Fibroblast of skin of right quadriceps (primary cell): Measurements from ENCODE around the gene MOB3C.
A peak's percentile ranks its signal among the peaks of the same experiment; 100 is the strongest.

Source experiments
- DNase-seq: peaks from one replicate; pipeline ENCODE4 v3.0.0-alpha.2; 2013

The MOB3C gene

GRCh38 chr1:46603858-46604549 is 12.6 kb downstream of the MOB3C start, which contains the start of gene MKNK1:
TSS of gene MKNK1 (minus strand) at chr1:46604268. CDS start at chr1:46583327, 20,941 bp downstream.
- peak; percentile 92 for DNase-seq

DNA sequence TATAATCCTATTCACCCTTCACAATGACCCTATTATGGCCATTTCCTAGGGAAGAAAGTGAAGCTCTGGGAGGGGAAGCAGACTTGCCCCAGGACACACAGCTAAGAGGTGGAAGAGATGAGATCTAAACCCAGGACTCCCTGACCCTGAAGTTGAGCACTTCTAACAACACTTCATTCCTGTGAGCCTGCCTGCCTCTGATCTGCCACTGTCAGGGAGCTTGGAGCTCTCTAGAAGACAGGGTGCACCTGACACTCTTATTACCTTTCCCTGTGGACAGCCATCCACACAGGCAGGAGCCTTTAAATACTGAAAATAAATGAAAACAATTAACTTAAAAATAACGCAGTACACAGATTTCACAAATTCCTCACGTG is 13.1 kb downstream of the MOB3C start:
- DNase-seq, result no peak

- DNase-seq, result no peak
Measured at GRCh38 chr1:46601257-46602007, 15.2 kb downstream of the MOB3C start.

- DNase-seq, result no peak
Measured at GRCh38 chr1:46599059-46599970, 17.3 kb downstream of the MOB3C start.

GRCh38 chr1:46596846-46597245 is 19.8 kb downstream of the MOB3C start:
- DNase-seq, result no peak

GRCh38 chr1:46596036-46596435 is 20.6 kb downstream of the MOB3C start:
- DNase-seq, result no peak

- no peak for DNase-seq
Measured at GRCh38 chr1:46595127-46595526, 21.5 kb downstream of the MOB3C start.

DNA sequence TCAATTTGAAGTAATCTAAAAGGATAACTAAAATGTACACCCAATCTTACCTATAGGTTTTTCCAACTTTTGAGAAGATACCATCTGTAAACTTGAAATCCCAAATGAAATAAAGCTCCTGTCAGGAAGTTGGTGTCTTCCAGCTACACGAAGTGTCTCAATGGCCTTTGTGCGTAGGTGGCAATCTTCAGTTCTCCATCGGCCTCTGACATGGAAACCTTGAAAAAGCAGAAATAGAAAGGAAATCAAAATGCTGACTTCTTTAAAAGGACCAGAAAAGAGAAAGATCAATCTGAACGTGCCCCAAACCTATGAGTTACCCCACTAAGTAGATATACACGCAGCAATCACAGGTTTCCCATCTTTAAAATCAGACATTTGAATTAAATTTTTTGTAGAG is 22.5 kb downstream of the MOB3C start:
- DNase-seq, result no peak

GRCh38 chr1:46592823-46593222 is 23.8 kb downstream of the MOB3C start:
- no peak for DNase-seq

GRCh38 chr1:46589529-46589928 is 27.1 kb downstream of the MOB3C start:
- no peak for DNase-seq

DNA sequence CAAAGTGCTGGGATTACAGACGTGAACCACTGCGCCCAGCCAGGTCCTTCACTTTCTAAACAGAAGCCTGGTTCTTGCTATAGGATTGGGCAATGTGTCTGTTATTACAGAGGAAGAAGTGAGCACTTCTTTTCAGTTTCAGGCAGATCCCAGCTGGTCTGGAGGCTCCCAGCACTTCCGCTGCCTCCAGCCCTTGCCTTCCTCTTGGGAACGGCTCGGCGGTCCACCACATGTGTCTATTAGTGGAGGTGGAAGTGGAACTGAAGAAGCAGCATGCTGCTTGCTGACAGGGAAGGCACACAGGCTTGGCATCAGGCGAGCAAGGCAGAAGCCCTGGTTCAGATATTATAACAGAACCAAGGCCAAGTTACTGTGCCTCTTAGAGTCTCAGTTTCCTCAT is 29.5 kb downstream of the MOB3C start:
- no peak for DNase-seq

DNA sequence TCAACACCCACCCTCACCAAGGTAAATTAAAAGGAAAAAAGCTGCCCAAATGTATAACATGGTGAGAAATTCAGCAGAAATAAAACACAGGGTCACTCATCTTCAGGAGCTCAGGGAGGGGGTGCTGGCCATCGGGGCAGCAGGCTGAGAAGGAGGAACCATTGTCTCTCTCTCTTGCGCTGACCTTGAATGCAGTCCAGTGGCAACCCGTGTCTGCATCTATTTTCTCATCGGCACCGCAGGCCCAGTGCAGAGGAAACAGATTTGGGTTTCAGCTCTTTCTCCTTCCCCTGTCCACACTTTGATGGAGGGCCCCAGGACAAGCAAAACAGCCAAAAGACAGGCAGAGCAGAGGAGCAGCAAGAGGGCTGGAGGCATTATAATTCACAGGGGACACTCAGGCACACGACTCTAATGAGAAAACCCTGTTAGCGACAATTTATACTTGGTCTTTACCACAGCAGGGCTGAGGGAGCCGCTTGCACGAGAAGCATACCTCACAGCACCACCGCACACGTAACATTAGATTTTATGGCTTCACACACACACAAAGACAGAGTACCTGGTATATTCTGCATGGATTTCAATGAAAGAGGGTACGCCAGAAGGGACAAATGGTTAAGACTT is 31.2 kb downstream of the MOB3C start:
- DNase-seq, result no peak

GRCh38 chr1:46583494-46583893 is 33.1 kb downstream of the MOB3C start:
- DNase-seq, result no peak

GRCh38 chr1:46582972-46583371 is 33.6 kb downstream of the MOB3C start:
- no peak for DNase-seq

GRCh38 chr1:46581681-46582455 is 34.7 kb downstream of the MOB3C start:
- DNase-seq, result no peak

DNA sequence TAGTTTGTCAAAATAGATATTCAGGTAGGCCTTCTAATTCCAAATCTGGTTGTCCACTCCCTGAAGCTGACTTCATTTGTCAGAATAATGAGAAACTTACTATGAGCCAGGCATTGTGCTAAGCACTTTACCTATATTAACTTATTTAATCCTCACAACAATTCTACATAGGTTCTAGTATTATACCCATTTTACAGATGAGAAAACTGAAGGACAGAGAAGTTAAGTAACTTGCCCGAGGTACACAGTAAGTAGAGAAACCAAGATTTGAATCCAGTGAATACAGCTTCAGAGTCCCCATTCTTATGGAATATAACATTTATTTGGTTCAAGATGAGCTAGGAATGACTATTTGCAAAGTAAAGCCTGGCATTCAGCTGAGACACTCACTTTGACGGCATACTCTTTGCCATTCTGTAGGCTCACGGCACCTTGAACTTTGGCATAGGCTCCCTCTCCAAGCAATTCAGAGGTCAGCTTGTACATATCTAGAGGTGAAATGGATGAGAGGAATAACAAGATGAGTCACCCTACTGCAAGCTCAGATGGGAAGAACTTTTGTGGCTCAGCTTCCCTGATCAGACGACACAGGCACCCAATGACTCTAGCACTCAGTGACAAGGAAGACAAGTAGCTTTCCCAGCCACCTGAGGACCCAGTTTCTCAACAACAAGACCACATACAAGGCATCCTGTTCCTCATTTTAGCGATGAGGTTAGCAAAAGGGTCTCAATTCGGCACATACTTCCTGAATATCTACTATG is 36.3 kb downstream of the MOB3C start:
- DNase-seq, result no peak

DNA sequence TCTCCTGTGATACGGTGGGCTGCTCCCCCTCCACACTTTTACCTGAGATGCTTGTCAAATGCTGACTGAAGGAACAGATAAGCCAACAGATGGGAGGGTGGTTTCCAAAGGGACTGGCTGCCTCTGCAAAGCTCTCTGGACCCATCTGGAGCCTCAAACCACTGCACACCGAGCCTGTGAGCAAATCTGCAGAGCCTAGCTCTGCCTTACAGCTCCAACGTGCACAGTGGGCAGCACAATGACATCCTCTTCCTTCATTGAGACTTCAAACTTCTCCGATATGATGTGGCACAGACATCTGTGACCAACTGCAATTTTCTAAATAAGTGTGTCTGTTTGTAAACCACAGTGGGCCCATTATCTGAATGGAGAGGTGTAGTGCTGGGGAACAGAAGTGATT is 38.9 kb downstream of the MOB3C start:
- no peak for DNase-seq

DNA sequence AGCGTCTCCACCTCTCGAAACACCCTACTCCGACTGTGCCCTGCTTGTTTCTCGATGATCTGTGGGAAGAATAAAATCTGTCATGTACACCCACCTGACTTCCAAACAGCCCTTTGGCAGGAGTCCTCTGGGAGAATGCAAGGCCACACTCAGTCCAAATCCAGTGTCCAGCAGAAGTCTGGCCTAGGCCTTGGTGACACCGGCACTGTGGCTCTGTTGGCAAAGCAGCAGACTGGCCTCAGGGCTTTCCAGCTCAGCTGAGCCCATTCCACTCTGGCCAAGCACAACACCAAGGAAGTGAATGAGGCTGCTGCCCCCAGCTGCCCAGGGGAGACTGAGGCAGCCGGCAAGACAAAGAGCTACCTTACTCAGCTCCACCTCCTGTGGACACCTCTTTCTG is 40.0 kb downstream of the MOB3C start:
- DNase-seq, result no peak

- DNase-seq, result no peak
Measured at GRCh38 chr1:46575778-46576177, 40.8 kb downstream of the MOB3C start.

GRCh38 chr1:46575300-46575699 is 41.3 kb downstream of the MOB3C start:
- DNase-seq, result no peak

GRCh38 chr1:46571691-46572225 is 44.9 kb downstream of the MOB3C start:
- no peak for DNase-seq
